ENCODE data around the gene TRAF3.

- TF ChIP-seq POLR2A (IDR thresholded peaks at IDR 0.05; ENCODE audit: low read length) (no peak), GATA1 (IDR thresholded peaks at IDR 0.05; ENCODE audit: low read depth, low read length) (no peak)
These were observed 19.5 kb downstream of the TRAF3 start for GRCh38 chr14:102796661-102797190.
